GM12865 (cell line): ENCODE data around the gene SEC16B.

ENCODE experiments used
- DNase-seq: peaks from one replicate; pipeline ENCODE4 v3.0.0; 2010; ENCODE audit warnings: low read depth
- H3K4me3 ChIP-seq: 2 replicates; pipeline ENCODE4 v1.5.1; 2011; ENCODE audit warnings: mild to moderate bottlenecking, low read depth, low read length, control low read depth
- CTCF ChIP-seq: IDR thresholded peaks from 2 replicates; pipeline ENCODE4 v1.5.1; 2011; ENCODE audit warnings: low read length, control low read depth, low read depth, inconsistent platforms; ENCODE audit not compliant: insufficient read depth; ENCODE audit errors: missing control alignments

The SEC16B gene

DNA sequence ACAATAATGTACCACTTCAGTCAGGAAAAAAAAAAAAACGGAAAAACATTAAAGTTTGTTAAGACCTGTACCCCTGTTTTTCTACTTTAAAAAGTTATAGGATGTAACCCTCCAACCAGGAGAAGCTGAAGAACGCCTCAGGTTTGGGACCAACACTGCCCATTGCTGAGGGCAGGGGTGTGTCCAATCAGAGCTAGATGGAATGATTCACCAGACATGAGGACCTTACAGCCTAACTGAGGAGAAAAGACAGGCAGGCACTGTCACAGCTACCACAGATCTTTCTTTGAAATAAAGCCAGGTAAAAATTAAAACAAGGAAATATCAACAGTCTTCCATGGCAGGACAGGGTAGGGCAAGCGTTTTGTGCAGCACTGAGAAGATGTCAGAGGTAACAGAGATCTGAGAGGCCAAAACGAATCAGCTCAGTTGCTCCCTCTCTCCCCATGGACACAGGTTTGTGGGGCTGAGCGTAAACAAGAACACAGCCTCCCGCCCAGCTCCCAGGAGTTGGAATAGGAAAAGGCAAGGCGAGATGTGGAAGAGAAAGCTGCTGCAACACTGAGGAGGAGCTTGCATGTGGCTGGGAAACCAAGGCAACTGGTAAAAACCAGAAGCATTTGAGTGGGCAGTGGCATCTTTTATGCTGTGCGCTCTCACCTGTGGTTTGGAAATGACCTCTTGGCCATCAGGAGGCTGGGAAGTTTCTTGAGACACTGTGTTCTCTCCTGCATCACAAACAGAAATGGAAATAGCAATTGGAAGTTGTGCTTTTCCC, 34.0 kb downstream of the SEC16B start:
- no peak for DNase-seq
- TF ChIP-seq CTCF = no peak
- H3K4me3 ChIP-seq = no peak overlapping the region

DNA sequence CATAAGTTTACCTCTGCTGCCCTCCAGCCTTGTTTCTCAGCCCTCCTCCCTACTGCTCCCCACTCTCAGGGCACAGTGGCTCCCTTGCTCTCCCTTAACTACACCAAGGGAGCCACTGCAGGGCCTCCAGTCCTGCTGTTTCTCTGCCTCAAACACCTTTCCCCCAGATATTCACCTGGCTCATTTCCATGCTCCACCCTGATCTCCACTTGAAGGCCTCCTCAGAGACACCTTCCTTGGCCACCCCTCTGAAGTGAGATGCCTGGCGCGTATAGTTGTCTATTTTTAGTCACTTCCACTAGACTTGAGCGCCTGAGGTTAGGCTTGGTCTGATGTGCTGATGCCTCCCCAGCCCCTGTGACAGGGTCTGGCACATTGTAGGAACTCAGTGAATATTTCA, 34.9 kb downstream of the SEC16B start:
- TF ChIP-seq CTCF = no peak
- H3K4me3 ChIP-seq = no peak overlapping the region
- DNase-seq = no peak

GRCh38 chr1:177934461-177934860, 35.4 kb downstream of the SEC16B start:
- DNase-seq = no peak
- no peak overlapping the region for H3K4me3 ChIP-seq
- TF ChIP-seq CTCF = no peak

DNA sequence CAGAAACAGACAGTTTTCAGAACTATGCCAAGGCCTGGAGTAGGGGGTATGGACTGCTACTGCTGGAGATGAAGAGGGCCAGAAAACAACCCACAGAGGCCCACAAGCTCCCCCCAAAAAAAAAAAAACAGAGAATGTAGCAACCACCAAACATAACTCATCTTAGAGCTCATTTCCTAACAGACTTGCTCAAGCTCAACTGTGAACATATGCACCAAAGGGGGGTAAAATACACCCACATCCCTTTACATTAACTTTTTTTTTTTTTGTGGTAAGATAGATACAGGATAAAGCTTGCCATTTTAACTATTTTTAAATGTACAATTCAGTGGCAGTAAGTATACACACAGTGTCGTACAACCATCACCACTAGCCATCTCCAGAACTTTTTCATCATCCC, 36.0 kb downstream of the SEC16B start:
- DNase-seq = no peak
- H3K4me3 ChIP-seq = no peak overlapping the region
- TF ChIP-seq CTCF = no peak

DNA sequence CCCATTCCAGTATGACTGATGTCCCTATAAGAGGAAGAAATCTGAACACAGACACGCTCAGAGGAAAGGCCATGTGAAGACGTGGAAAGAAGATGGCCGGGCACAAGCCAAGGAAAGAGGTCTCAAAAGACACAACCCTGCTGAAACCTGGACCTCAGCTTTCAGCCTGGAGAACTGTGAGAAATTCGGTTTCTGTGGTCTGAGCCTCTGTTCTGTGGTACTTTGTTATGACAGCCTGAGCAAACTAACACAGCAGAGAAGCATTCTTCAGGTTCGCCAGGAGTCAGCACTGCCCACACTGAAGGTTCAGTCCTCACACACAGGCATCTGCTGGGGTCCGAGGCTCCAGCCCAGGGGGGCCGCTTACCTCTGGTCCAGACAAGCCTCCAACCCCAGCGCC, 37.7 kb downstream of the SEC16B start:
- no peak overlapping the region for H3K4me3 ChIP-seq
- no peak for TF ChIP-seq CTCF
- no peak for DNase-seq

DNA sequence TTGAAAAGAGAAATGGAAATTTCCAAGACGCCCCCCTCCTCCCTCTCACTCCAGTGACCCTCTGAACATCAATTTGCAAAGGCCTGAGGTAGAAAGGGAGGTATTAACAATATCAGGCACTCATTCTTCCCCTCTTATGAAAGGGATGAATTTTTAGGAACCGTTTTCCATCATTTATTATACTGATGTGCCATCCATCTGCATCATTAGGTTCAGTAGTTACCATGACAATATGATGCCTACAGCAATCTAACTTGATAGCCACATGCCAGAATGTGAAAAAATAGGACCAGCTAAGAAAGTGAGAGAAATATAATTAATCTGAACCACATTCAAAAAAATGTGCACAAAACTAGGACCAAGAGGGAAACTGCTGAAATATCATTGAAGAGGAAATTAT, 40.9 kb downstream of the SEC16B start:
- no peak overlapping the region for H3K4me3 ChIP-seq
- DNase-seq = no peak
- no peak for TF ChIP-seq CTCF

- no peak overlapping the region for H3K4me3 ChIP-seq
- TF ChIP-seq CTCF = no peak
- DNase-seq = no peak
Observed at GRCh38 chr1:177928194-177928593, 41.7 kb downstream of the SEC16B start.
